GM23338 (cell line): Measurements from ENCODE around the gene LTB4R.

ENCODE experiments used
- CREB1 ChIP-seq: fragments of 250-450 bp; sonication (Bioruptor Pico); IDR thresholded peaks from 2 replicates; pipeline ENCODE4 v1.5.0; 2020; ENCODE audit warnings: low read depth, mild to moderate bottlenecking, moderate library complexity
- EZH2 ChIP-seq: fragments of 200-600 bp; sonication (generic); IDR thresholded peaks from one replicate; pipeline ENCODE4 v1.8.0; 2017; ENCODE audit warnings: antibody characterized with exemption, mild to moderate bottlenecking, low read depth; ENCODE audit not compliant: unreplicated experiment
- EZH2phosphoT487 ChIP-seq: fragments of 200-600 bp; sonication (generic); IDR thresholded peaks from one replicate; pipeline ENCODE4 v1.8.1; 2018; ENCODE audit warnings: antibody characterized with exemption; ENCODE audit not compliant: unreplicated experiment
- JUNB ChIP-seq: IDR thresholded peaks from one replicate; pipeline ENCODE4 v1.6.1; 2016; ENCODE audit warnings: antibody characterized with exemption; ENCODE audit not compliant: unreplicated experiment
- NANOG ChIP-seq: IDR thresholded peaks from 2 replicates; pipeline ENCODE4 v1.6.1; 2016; ENCODE audit warnings: antibody characterized with exemption, borderline replicate concordance
- POLR2AphosphoS5 ChIP-seq: IDR thresholded peaks from 2 replicates; pipeline ENCODE4 v1.6.1; 2016; ENCODE audit warnings: antibody characterized with exemption, low read depth
- ZNF114 ChIP-seq: fragments of 250-450 bp; sonication (Bioruptor Pico); IDR thresholded peaks from 2 replicates; pipeline ENCODE4 v1.5.0; 2020; ENCODE audit warnings: mild to moderate bottlenecking, moderate library complexity
- ZNF331 ChIP-seq: fragments of 250-450 bp; sonication (Bioruptor Pico); IDR thresholded peaks from 2 replicates; pipeline ENCODE4 v1.5.0; 2020; ENCODE audit warnings: low read depth, mild to moderate bottlenecking, moderate library complexity
- TF ChIP-seq, protein P1 (sequence below), 2 experiments: fragments of 200-600 bp in 1 of 2; sonication (generic) in 1 of 2; conservative IDR thresholded peaks; 2 replicates each; pipeline versions ENCODE4 v1.5.1 to v1.6.1; 2016 to 2017; ENCODE audit warnings: antibody characterized with exemption in 2 of 2, low read depth in 2 of 2, mild to moderate bottlenecking in 2 of 2, moderate library complexity in 1 of 2
- TF ChIP-seq, protein P2 (sequence below): IDR thresholded peaks from one replicate; pipeline ENCODE4 v1.6.1; 2018; ENCODE audit warnings: antibody characterized with exemption; ENCODE audit not compliant: unreplicated experiment
- TF ChIP-seq, protein P3 (sequence below): IDR thresholded peaks from 2 replicates; pipeline ENCODE4 v1.6.1; 2016; ENCODE audit warnings: antibody characterized with exemption
- TF ChIP-seq, protein P4 (sequence below): fragments of 250-450 bp; sonication (Bioruptor Pico); IDR thresholded peaks from 2 replicates; pipeline ENCODE4 v1.5.0; 2020; ENCODE audit warnings: mild to moderate bottlenecking, moderate library complexity

DNA sequence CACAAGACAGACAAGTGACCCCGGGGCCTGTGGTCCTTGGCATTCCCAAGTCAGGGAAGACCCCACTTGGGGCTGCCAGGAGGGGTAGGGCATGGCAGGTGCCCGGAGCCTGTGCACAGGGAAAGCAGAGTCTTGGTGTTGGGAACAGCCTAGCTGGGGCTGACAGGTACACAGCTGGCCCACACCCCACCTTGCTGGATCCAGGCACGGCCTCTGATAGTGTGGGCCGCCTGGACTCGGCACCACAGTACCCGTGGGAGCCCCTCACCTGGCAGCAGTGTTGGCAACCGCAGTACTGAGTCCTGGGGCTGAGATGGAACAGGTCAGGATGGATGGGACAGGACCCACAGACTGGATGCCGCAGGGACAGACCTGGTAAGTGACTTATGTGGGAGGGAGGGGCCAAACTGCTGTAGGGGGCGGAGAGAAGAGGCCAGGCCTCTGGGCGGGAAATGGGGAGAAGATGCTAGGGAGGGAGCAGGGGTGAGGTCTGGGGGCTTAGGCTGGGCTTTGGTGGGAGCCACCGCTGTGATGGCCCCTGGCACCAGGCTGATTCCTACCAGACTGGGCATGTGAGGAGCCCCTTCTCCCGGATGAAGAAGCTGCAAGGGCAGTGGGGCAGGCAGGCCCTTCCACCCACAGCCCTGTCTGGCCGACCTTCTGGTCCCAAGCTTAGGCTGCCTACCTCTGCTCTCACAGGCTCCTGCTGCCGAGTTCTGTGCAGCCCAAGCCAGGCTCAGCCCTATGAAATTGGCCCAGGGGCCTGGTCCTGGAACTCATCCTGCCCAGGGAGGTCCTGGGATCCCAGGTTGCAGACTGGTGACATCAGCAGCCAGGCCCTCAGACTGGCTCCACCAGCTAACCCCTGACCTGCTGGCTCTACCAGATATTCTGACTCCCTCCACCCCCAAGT is 48.2 kb upstream of the LTB4R start, which contains the start of gene TGM1:
- TF ChIP-seq, protein P1, sequence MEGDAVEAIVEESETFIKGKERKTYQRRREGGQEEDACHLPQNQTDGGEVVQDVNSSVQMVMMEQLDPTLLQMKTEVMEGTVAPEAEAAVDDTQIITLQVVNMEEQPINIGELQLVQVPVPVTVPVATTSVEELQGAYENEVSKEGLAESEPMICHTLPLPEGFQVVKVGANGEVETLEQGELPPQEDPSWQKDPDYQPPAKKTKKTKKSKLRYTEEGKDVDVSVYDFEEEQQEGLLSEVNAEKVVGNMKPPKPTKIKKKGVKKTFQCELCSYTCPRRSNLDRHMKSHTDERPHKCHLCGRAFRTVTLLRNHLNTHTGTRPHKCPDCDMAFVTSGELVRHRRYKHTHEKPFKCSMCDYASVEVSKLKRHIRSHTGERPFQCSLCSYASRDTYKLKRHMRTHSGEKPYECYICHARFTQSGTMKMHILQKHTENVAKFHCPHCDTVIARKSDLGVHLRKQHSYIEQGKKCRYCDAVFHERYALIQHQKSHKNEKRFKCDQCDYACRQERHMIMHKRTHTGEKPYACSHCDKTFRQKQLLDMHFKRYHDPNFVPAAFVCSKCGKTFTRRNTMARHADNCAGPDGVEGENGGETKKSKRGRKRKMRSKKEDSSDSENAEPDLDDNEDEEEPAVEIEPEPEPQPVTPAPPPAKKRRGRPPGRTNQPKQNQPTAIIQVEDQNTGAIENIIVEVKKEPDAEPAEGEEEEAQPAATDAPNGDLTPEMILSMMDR (conservative IDR thresholded peaks at IDR 0.05; ENCODE audit: low read depth in 2 of 2) = no peak
- TF ChIP-seq EZH2 (no peak), EZH2phosphoT487 (no peak), POLR2AphosphoS5 (no peak), NANOG (no peak), CREB1 (no peak), JUNB (no peak), ZNF331 (CRISPR knock-in tag) (no peak), ZNF114 (CRISPR knock-in tag) (no peak)
- TF ChIP-seq, protein P2, sequence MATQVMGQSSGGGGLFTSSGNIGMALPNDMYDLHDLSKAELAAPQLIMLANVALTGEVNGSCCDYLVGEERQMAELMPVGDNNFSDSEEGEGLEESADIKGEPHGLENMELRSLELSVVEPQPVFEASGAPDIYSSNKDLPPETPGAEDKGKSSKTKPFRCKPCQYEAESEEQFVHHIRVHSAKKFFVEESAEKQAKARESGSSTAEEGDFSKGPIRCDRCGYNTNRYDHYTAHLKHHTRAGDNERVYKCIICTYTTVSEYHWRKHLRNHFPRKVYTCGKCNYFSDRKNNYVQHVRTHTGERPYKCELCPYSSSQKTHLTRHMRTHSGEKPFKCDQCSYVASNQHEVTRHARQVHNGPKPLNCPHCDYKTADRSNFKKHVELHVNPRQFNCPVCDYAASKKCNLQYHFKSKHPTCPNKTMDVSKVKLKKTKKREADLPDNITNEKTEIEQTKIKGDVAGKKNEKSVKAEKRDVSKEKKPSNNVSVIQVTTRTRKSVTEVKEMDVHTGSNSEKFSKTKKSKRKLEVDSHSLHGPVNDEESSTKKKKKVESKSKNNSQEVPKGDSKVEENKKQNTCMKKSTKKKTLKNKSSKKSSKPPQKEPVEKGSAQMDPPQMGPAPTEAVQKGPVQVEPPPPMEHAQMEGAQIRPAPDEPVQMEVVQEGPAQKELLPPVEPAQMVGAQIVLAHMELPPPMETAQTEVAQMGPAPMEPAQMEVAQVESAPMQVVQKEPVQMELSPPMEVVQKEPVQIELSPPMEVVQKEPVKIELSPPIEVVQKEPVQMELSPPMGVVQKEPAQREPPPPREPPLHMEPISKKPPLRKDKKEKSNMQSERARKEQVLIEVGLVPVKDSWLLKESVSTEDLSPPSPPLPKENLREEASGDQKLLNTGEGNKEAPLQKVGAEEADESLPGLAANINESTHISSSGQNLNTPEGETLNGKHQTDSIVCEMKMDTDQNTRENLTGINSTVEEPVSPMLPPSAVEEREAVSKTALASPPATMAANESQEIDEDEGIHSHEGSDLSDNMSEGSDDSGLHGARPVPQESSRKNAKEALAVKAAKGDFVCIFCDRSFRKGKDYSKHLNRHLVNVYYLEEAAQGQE = no peak
- TF ChIP-seq, protein P3, sequence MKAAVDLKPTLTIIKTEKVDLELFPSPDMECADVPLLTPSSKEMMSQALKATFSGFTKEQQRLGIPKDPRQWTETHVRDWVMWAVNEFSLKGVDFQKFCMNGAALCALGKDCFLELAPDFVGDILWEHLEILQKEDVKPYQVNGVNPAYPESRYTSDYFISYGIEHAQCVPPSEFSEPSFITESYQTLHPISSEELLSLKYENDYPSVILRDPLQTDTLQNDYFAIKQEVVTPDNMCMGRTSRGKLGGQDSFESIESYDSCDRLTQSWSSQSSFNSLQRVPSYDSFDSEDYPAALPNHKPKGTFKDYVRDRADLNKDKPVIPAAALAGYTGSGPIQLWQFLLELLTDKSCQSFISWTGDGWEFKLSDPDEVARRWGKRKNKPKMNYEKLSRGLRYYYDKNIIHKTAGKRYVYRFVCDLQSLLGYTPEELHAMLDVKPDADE = no peak
- TF ChIP-seq, protein P4, sequence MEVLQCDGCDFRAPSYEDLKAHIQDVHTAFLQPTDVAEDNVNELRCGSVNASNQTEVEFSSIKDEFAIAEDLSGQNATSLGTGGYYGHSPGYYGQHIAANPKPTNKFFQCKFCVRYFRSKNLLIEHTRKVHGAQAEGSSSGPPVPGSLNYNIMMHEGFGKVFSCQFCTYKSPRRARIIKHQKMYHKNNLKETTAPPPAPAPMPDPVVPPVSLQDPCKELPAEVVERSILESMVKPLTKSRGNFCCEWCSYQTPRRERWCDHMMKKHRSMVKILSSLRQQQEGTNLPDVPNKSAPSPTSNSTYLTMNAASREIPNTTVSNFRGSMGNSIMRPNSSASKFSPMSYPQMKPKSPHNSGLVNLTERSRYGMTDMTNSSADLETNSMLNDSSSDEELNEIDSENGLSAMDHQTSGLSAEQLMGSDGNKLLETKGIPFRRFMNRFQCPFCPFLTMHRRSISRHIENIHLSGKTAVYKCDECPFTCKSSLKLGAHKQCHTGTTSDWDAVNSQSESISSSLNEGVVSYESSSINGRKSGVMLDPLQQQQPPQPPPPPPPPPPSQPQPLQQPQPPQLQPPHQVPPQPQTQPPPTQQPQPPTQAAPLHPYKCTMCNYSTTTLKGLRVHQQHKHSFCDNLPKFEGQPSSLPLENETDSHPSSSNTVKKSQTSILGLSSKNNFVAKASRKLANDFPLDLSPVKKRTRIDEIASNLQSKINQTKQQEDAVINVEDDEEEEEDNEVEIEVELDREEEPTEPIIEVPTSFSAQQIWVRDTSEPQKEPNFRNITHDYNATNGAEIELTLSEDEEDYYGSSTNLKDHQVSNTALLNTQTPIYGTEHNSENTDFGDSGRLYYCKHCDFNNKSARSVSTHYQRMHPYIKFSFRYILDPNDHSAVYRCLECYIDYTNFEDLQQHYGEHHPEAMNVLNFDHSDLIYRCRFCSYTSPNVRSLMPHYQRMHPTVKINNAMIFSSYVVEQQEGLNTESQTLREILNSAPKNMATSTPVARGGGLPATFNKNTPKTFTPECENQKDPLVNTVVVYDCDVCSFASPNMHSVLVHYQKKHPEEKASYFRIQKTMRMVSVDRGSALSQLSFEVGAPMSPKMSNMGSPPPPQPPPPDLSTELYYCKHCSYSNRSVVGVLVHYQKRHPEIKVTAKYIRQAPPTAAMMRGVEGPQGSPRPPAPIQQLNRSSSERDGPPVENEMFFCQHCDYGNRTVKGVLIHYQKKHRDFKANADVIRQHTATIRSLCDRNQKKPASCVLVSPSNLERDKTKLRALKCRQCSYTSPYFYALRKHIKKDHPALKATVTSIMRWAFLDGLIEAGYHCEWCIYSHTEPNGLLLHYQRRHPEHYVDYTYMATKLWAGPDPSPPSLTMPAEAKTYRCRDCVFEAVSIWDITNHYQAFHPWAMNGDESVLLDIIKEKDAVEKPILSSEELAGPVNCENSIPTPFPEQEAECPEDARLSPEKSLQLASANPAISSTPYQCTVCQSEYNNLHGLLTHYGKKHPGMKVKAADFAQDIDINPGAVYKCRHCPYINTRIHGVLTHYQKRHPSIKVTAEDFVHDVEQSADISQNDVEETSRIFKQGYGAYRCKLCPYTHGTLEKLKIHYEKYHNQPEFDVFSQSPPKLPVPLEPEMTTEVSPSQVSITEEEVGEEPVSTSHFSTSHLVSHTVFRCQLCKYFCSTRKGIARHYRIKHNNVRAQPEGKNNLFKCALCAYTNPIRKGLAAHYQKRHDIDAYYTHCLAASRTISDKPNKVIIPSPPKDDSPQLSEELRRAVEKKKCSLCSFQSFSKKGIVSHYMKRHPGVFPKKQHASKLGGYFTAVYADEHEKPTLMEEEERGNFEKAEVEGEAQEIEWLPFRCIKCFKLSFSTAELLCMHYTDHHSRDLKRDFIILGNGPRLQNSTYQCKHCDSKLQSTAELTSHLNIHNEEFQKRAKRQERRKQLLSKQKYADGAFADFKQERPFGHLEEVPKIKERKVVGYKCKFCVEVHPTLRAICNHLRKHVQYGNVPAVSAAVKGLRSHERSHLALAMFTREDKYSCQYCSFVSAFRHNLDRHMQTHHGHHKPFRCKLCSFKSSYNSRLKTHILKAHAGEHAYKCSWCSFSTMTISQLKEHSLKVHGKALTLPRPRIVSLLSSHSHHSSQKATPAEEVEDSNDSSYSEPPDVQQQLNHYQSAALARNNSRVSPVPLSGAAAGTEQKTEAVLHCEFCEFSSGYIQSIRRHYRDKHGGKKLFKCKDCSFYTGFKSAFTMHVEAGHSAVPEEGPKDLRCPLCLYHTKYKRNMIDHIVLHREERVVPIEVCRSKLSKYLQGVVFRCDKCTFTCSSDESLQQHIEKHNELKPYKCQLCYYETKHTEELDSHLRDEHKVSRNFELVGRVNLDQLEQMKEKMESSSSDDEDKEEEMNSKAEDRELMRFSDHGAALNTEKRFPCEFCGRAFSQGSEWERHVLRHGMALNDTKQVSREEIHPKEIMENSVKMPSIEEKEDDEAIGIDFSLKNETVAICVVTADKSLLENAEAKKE (CRISPR knock-in tag) = no peak
